Jurkat, Clone E6-1 (cell line): ENCODE data around the gene EHD4.
A peak's percentile ranks its signal among the peaks of the same experiment; 100 is the strongest.

Experiments
- DNase-seq: peaks from one replicate; pipeline ENCODE4 v3.0.0-alpha.2; 2011; ENCODE audit warnings: low read depth, low spot score
- H3K4me3 ChIP-seq: 2 replicates; pipeline ENCODE4 v1.5.1; 2011; ENCODE audit warnings: mild to moderate bottlenecking, low read length, control low read depth, moderate library complexity

EHD4 gene

GRCh38 chr15:41983621-41984571, 11.5 kb upstream of the EHD4 start:
- no peak for DNase-seq
- no peak overlapping the region for H3K4me3 ChIP-seq

DNA sequence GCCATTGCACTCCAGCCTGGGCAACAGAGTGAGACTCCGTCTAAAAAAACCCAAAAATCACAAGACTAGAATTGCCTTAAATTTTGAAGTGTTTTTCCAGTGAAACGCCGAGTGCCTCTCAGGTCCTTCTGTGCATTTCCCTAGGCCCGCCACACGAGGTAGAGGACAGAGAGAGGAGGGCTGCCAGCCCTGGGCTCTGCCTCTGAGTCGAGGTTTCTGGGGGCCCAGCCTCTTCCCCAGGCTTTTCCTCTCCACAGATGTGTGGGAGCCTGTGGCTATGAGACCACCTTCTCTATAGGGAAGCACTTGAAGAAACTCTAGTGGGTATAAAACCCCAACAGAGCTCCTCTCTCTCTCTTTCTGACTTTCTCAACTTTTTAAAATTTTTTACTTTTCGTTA, 10.9 kb upstream of the EHD4 start:
- H3K4me3 ChIP-seq, result no peak overlapping the region
- no peak for DNase-seq

DNA sequence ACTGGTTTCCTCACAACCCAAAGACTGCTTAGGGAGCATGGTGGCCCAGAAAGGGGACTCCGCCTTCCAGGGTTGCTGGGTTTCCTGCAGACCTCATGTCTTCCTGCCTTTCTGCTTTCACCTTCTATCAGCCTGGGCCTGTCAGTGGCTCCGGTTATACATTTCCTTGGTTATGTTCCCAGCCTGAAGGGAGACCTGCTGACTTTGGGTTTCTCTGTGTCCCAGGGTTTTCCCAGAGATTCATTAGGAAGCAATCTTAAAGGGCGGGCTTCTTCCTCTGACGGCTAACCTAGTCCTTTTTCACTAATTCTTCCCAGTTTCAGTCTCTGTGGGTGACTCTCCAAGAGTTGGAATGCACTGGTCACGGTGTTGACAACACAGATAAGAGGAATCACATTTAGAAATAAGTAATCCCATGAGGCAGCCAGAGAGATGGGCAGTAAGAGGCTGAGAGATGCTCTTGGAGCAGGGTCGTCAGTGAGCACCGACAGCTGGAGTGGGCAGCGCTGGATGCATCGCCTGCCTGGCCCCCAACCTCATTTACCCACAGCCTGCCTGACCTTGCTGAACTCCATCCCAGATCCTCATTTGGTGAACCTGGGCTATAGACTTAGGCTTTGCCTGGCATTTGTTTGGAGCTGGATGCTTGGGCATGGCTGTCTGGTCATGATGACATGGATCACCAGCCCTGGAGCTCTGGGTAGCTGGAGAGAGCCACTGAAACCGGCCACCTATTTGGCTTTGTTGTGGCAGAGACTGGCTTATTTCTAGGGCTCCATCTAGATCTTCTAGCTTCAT, 10.0 kb upstream of the EHD4 start:
- H3K4me3 ChIP-seq, result no peak overlapping the region
- no peak for DNase-seq

- no peak for DNase-seq
- H3K4me3 ChIP-seq, result no peak overlapping the region
Measured at GRCh38 chr15:41981371-41982132, 9.2 kb upstream of the EHD4 start.

- no peak for DNase-seq
- H3K4me3 ChIP-seq, result no peak overlapping the region
Measured at GRCh38 chr15:41980654-41981323, 8.4 kb upstream of the EHD4 start.

GRCh38 chr15:41979493-41980266, 7.3 kb upstream of the EHD4 start:
- H3K4me3 ChIP-seq, result no peak overlapping the region
- no peak for DNase-seq

- H3K4me3 ChIP-seq, result no peak overlapping the region
- DNase-seq, result no peak
Measured at GRCh38 chr15:41978534-41978933, 6.2 kb upstream of the EHD4 start.

- no peak for DNase-seq
- no peak overlapping the region for H3K4me3 ChIP-seq
Measured at GRCh38 chr15:41977757-41978383, 5.5 kb upstream of the EHD4 start.

- no peak overlapping the region for H3K4me3 ChIP-seq
- DNase-seq, result no peak
Measured at GRCh38 chr15:41975669-41976068, 3.3 kb upstream of the EHD4 start.

- DNase-seq, result no peak
- H3K4me3 ChIP-seq, result no peak overlapping the region
Measured at GRCh38 chr15:41974041-41974440, 1.7 kb upstream of the EHD4 start.

- peak overlapping the region; percentile 74 for H3K4me3 ChIP-seq
- no peak for DNase-seq
Measured at GRCh38 chr15:41971895-41972252, 483 bp downstream of the EHD4 start.

- DNase-seq, result peak; percentile 54
- H3K4me3 ChIP-seq, result peak overlapping the region; percentile 74
Measured at GRCh38 chr15:41971089-41971894, 1.1 kb downstream of the EHD4 start.

DNA sequence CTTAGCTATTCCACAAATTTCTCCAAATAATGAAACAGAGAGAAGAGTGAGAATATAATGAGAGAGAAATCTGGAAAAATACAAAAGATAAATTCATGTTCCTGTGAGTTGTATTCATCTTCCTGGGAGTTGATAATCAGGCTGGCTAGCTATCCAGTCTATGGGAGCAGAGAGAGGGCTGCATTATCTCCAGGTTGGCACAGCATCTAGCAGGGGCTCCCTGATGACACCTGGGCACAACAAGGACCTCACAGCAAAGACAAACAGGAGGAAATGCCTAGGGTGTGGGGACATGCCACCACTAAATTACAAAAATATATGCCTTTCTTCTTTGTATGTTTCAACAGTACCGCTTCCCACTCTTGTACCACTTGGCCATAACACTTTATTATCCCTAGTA, 1.9 kb downstream of the EHD4 start:
- no peak for DNase-seq
- no peak overlapping the region for H3K4me3 ChIP-seq

DNA sequence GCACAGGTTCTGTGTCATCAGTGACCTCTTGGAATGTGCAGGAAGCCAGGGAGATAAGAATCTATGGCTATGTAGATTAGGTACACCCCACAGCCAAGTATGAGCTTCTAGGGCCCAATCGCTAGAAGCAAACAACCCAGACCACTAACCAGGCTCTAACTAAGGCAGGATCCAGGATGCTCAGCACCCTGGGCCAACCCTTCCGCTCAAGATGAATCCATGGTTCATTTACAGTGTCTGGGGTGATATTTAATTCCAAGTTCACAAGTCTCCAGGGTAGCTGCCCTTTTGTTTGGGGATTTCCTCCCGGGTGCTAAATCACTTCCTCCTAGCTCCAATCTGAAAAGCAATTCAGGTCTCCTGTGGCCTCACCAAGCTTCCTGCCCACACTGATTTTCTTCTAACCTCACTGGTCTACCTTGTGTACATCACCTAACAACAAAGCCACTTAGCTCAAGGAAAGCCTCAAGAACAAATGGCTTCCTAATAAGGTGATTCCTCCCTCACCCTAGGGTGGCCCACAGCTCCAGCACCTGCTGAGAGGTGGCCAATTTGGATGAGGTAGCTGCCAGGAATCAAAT, 2.4 kb downstream of the EHD4 start:
- H3K4me3 ChIP-seq, result no peak overlapping the region

GRCh38 chr15:41968701-41969100, 3.7 kb downstream of the EHD4 start:
- H3K4me3 ChIP-seq, result no peak overlapping the region

More for the DNA sequence above, 2.4 kb downstream of the EHD4 start:
- peak; percentile 51 for DNase-seq

DNA sequence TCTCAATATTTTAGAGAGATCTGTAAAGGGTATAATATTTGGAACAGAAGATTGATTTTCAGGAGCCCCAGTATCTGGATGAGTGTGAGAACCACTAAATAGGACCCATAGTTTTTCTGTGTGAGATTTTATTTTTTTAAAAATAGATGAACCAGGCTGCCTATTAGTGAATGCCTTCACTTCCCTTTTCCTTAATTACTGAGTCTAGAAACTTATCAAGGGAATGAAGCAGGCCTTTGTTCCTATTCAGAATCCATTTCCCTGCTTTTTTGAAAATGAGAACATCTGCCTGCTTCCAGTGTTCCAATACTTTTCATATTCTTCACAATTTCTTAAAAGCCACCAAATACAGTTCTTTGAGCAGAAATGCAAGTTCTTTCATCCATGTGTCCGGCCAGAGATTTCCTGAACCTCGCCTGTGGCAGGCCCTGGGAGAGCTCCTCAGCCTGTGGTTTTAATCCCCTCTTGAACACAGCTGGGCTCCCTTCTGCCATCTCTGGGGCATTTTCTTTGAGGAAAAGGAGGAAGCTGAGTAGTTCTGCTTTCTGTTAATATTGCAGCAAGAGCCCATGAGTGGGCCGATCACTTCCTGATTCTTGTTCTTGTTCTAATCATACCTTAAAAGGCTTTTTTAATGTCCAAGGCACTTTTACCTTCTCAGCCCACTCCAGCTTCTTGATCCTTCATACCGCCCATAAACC, 4.7 kb downstream of the EHD4 start:
- DNase-seq, result no peak
- no peak overlapping the region for H3K4me3 ChIP-seq

More at GRCh38 chr15:41968701-41969100, 3.7 kb downstream of the EHD4 start:
- DNase-seq, result no peak
